KMS-11 (cell line): ENCODE data around the gene FGF14.

Experiments
- H2AFZ ChIP-seq: fragments of 200-600 bp; sonication (generic); 2 replicates; pipeline ENCODE4 v1.6.1; 2016; ENCODE audit warnings: antibody characterized with exemption, mixed run types, low read depth
- H3K27ac ChIP-seq: fragments of 200-600 bp; sonication (generic); 2 replicates; pipeline ENCODE4 v1.6.1; 2016; ENCODE audit warnings: mild to moderate bottlenecking, mixed run types
- H3K27me3 ChIP-seq: fragments of 200-600 bp; sonication (generic); 2 replicates; pipeline ENCODE4 v1.6.1; 2017; ENCODE audit warnings: mild to moderate bottlenecking, low read depth, mixed run types, moderate library complexity; ENCODE audit not compliant: insufficient read depth
- H3K36me3 ChIP-seq: fragments of 200-600 bp; sonication (generic); 2 replicates; pipeline ENCODE4 v1.6.1; 2017; ENCODE audit warnings: mild to moderate bottlenecking, mixed run types; ENCODE audit not compliant: insufficient read depth
- H3K4me1 ChIP-seq: fragments of 200-600 bp; sonication (generic); 2 replicates; pipeline ENCODE4 v1.6.1; 2016; ENCODE audit warnings: mild to moderate bottlenecking, low read depth, mixed run types; ENCODE audit not compliant: poor library complexity, severe bottlenecking
- H3K4me2 ChIP-seq: fragments of 200-600 bp; sonication (generic); 2 replicates; pipeline ENCODE4 v1.7.0; 2016; ENCODE audit warnings: mild to moderate bottlenecking, mixed run types
- H3K4me3 ChIP-seq: fragments of 200-600 bp; sonication (generic); IDR thresholded peaks from 2 replicates; pipeline ENCODE4 v1.6.1; 2017; ENCODE audit warnings: low read depth, low read length, mixed read lengths; ENCODE audit not compliant: insufficient read depth
- H3K79me2 ChIP-seq: fragments of 200-600 bp; sonication (generic); 2 replicates; pipeline ENCODE4 v1.6.1; 2016; ENCODE audit warnings: low read depth, mixed run types; ENCODE audit not compliant: insufficient read depth
- H3K9ac ChIP-seq: fragments of 200-600 bp; sonication (generic); 2 replicates; pipeline ENCODE4 v1.6.1; 2016; ENCODE audit warnings: mild to moderate bottlenecking, mixed run types
- H4K20me1 ChIP-seq: fragments of 200-600 bp; sonication (generic); 2 replicates; pipeline ENCODE4 v1.6.1; 2016; ENCODE audit warnings: mild to moderate bottlenecking, mixed run types; ENCODE audit not compliant: insufficient read depth
- CTCF ChIP-seq: fragments of 200-600 bp; sonication (generic); conservative IDR thresholded peaks from 2 replicates; pipeline ENCODE4 v1.6.1; 2017; ENCODE audit warnings: low read depth, mild to moderate bottlenecking, antibody characterized with exemption, low read length, moderate library complexity, mixed read lengths

FGF14 gene

GRCh38 chr13:101955764-101956163, 446.1 kb downstream of the FGF14 start:
- H4K20me1 ChIP-seq = no peaks in the 10 kb centered on the region
- H3K27ac ChIP-seq = no peak overlapping the region
- no peak for TF ChIP-seq CTCF
- H3K4me1 ChIP-seq = no peaks in the 10 kb centered on the region
- H3K27me3 ChIP-seq = no peaks in the 10 kb centered on the region
- no peaks in the 10 kb centered on the region for H3K79me2 ChIP-seq
- H3K4me3 ChIP-seq = no peak overlapping the region
- no peak overlapping the region for H3K9ac ChIP-seq
- no peak overlapping the region for H3K4me2 ChIP-seq
- H3K36me3 ChIP-seq = no peaks in the 10 kb centered on the region
- H2AFZ ChIP-seq = no peak overlapping the region

GRCh38 chr13:101951114-101951513, 450.7 kb downstream of the FGF14 start:
- Histone ChIP-seq H3K4me2 (no peak overlapping the region), H2AFZ (no peak overlapping the region), H3K9ac (no peak overlapping the region), H3K79me2 (no peaks in the 10 kb centered on the region), H3K36me3 (no peaks in the 10 kb centered on the region), H3K27me3 (no peaks in the 10 kb centered on the region), H3K4me1 (no peaks in the 10 kb centered on the region), H4K20me1 (no peaks in the 10 kb centered on the region), H3K4me3 (no peak overlapping the region), H3K27ac (no peak overlapping the region)
- TF ChIP-seq CTCF = no peak

- H3K36me3 ChIP-seq = no peaks in the 10 kb centered on the region
- no peak overlapping the region for H3K27ac ChIP-seq
- H3K9ac ChIP-seq = no peak overlapping the region
- H3K4me3 ChIP-seq = no peak overlapping the region
- H3K4me2 ChIP-seq = no peak overlapping the region
- H3K27me3 ChIP-seq = no peaks in the 10 kb centered on the region
- no peak for TF ChIP-seq CTCF
- no peak overlapping the region for H2AFZ ChIP-seq
- H3K79me2 ChIP-seq = no peaks in the 10 kb centered on the region
- H4K20me1 ChIP-seq = no peaks in the 10 kb centered on the region
- H3K4me1 ChIP-seq = no peaks in the 10 kb centered on the region
Measured at GRCh38 chr13:101949681-101950080, 452.2 kb downstream of the FGF14 start.

- H3K79me2 ChIP-seq = no peaks in the 10 kb centered on the region
- H3K4me3 ChIP-seq = no peak overlapping the region
- no peak for TF ChIP-seq CTCF
- H3K9ac ChIP-seq = no peak overlapping the region
- H3K27me3 ChIP-seq = no peaks in the 10 kb centered on the region
- H3K36me3 ChIP-seq = no peaks in the 10 kb centered on the region
- no peaks in the 10 kb centered on the region for H4K20me1 ChIP-seq
- no peak overlapping the region for H3K27ac ChIP-seq
- H3K4me2 ChIP-seq = no peak overlapping the region
- no peak overlapping the region for H2AFZ ChIP-seq
- no peaks in the 10 kb centered on the region for H3K4me1 ChIP-seq
Measured at GRCh38 chr13:101946401-101946800, 455.4 kb downstream of the FGF14 start.
